IMR-90 (cell line): ENCODE measurements around the gene RBMS3. TPM values are rescaled to one million over a fixed set of nuclear protein-coding genes. Genes with fewer than 3 reads are reported as not detected.

Experiments used
- ATAC-seq: fragments of 200-7000 bp; cut with Tn5 transposase; 2 replicates; pipeline ENCODE4 v1.9.1; 2020; ENCODE audit warnings: low read depth, mild to moderate bottlenecking, moderate library complexity
- BruUV-seq: library from RNA; stranded (reverse); fragments of 400-500 nt; replicated peaks from 2 replicates; lab custom pipeline; 2021; lab: Mats Ljungman, UMichigan
- CTCF ChIA-PET: fragments of 300-600 bp; formaldehyde crosslinking; extraction: SDS; loops from one replicate; lab custom pipeline; 2021; ENCODE audit warnings: antibody characterized with exemption; lab: Yijun Ruan, JAX
- POLR2A ChIA-PET: fragments of 300-600 bp; sonication (Branson Sonifier 250); formaldehyde crosslinking; loops from one replicate; lab custom pipeline; 2022; ENCODE audit warnings: antibody characterized with exemption; ENCODE audit not compliant: unreplicated experiment; lab: Charles Lee
- DNase-seq: peaks from one replicate; pipeline ENCODE4 v3.0.0; 2013
- H2AFZ ChIP-seq: replicated peaks from 2 replicates; pipeline ENCODE3; 2013; ENCODE audit warnings: low read length, mild to moderate bottlenecking; ENCODE audit not compliant: poor library complexity
- H2AK5ac ChIP-seq: 2 replicates; pipeline ENCODE4 v1.6.1; 2013; ENCODE audit warnings: low read depth, low read length, inconsistent platforms
- H2AK9ac ChIP-seq: replicated peaks from 2 replicates; pipeline ENCODE3; 2013; ENCODE audit warnings: mild to moderate bottlenecking, low read depth, low read length, moderate library complexity; ENCODE audit not compliant: poor library complexity
- H2BK120ac ChIP-seq: 2 replicates; pipeline ENCODE4 v1.6.1; 2013; ENCODE audit warnings: low read depth, low read length, inconsistent platforms
- H2BK15ac ChIP-seq: 3 replicates; pipeline ENCODE4 v1.6.1; 2013; ENCODE audit warnings: low read depth, low read length, inconsistent platforms
- H2BK20ac ChIP-seq: 2 replicates; pipeline ENCODE4 v1.6.1; 2013; ENCODE audit warnings: low read depth, mild to moderate bottlenecking, inconsistent platforms, low read length, moderate library complexity
- H2BK5ac ChIP-seq: 2 replicates; pipeline ENCODE4 v1.6.1; 2013; ENCODE audit warnings: mild to moderate bottlenecking, low read depth, low read length, inconsistent platforms; ENCODE audit not compliant: poor library complexity, severe bottlenecking
- H3K14ac ChIP-seq: replicated peaks from 2 replicates; pipeline ENCODE4 v1.6.1; 2013; ENCODE audit warnings: low read depth, low read length, inconsistent platforms
- H3K18ac ChIP-seq: 2 replicates; pipeline ENCODE4 v1.6.1; 2013; ENCODE audit warnings: low read depth, low read length, control low read depth
- H3K23ac ChIP-seq: 2 replicates; pipeline ENCODE4 v1.6.1; 2013; ENCODE audit warnings: low read depth, low read length, inconsistent platforms
- H3K27ac ChIP-seq: 2 replicates; pipeline ENCODE4 v1.5.1; 2013; ENCODE audit warnings: mild to moderate bottlenecking, control low read depth, low read length; ENCODE audit not compliant: insufficient read depth
- H3K27me3 ChIP-seq: 2 replicates; pipeline ENCODE4 v1.6.1; 2013; ENCODE audit warnings: low read length; ENCODE audit not compliant: control insufficient read depth, insufficient read depth
- H3K36me3 ChIP-seq: 2 replicates; pipeline ENCODE4 v1.6.1; 2013; ENCODE audit warnings: low read length, mixed read lengths; ENCODE audit not compliant: control insufficient read depth, insufficient read depth
- H3K4ac ChIP-seq: 2 replicates; pipeline ENCODE4 v1.6.1; 2013; ENCODE audit warnings: low read depth, low read length, inconsistent platforms
- H3K4me1 ChIP-seq: 2 replicates; pipeline ENCODE4 v1.6.1; 2013; ENCODE audit warnings: low read length, mixed read lengths; ENCODE audit not compliant: control insufficient read depth, insufficient read depth
- H3K4me2 ChIP-seq: 2 replicates; pipeline ENCODE4 v1.6.1; 2013; ENCODE audit warnings: low read depth, mild to moderate bottlenecking, control low read depth, low read length, moderate library complexity
- H3K4me3 ChIP-seq: 2 replicates; pipeline ENCODE4 v1.5.1; 2013; ENCODE audit warnings: low read depth, mild to moderate bottlenecking, control low read depth, low read length, moderate library complexity; ENCODE audit not compliant: insufficient read depth
- H3K56ac ChIP-seq: 2 replicates; pipeline ENCODE4 v1.6.1; 2013; ENCODE audit warnings: low read length, inconsistent platforms; ENCODE audit not compliant: insufficient read depth; ENCODE audit errors: extremely low read depth
- H3K79me1 ChIP-seq, 2 experiments: 2 replicates each; pipeline ENCODE4 v1.6.1; 2013; ENCODE audit warnings: low read length in 2 of 2, inconsistent platforms in 1 of 2, low read depth in 1 of 2
- H3K9ac ChIP-seq: 2 replicates; pipeline ENCODE4 v1.6.1; 2013; ENCODE audit warnings: low read depth, low read length, control low read depth
- H3K9me1 ChIP-seq: 2 replicates; pipeline ENCODE4 v1.6.1; 2013; ENCODE audit warnings: low read length, inconsistent platforms; ENCODE audit not compliant: insufficient read depth
- H3K9me3 ChIP-seq: 2 replicates; pipeline ENCODE4 v1.6.1; 2013; ENCODE audit warnings: low read length; ENCODE audit not compliant: control insufficient read depth, insufficient read depth
- H4K20me1 ChIP-seq: 2 replicates; pipeline ENCODE4 v1.6.1; 2013; ENCODE audit warnings: low read length, inconsistent platforms; ENCODE audit not compliant: insufficient read depth
- H4K5ac ChIP-seq: 2 replicates; pipeline ENCODE4 v1.6.1; 2013; ENCODE audit warnings: mild to moderate bottlenecking, low read depth, low read length, control low read depth
- H4K8ac ChIP-seq, 2 experiments: 2 replicates each; pipeline ENCODE4 v1.6.1; 2013; ENCODE audit warnings: low read depth in 2 of 2, low read length in 2 of 2, control low read depth in 1 of 2, inconsistent platforms in 1 of 2
- H4K91ac ChIP-seq: 2 replicates; pipeline ENCODE4 v1.6.1; 2013; ENCODE audit warnings: low read depth, low read length, inconsistent platforms; ENCODE audit not compliant: insufficient read depth
- MAFK ChIP-seq: IDR thresholded peaks from 2 replicates; pipeline ENCODE4 v1.6.1; 2012; ENCODE audit warnings: low read depth, low read length, improper control_type of control experiment
- MAZ ChIP-seq: IDR thresholded peaks from 2 replicates; pipeline ENCODE4 v1.6.1; 2012; ENCODE audit warnings: low read depth, mild to moderate bottlenecking, low read length, improper control_type of control experiment, moderate library complexity, borderline replicate concordance
- POLR2A ChIP-seq: IDR thresholded peaks from 2 replicates; pipeline ENCODE4 v1.6.1; 2012; ENCODE audit warnings: mild to moderate bottlenecking, low read depth, low read length
- RAD21 ChIP-seq: IDR thresholded peaks from 2 replicates; pipeline ENCODE4 v1.6.1; 2012; ENCODE audit warnings: low read length, improper control_type of control experiment
- RCOR1 ChIP-seq: IDR thresholded peaks from 2 replicates; pipeline ENCODE4 v1.6.1; 2012; ENCODE audit warnings: mild to moderate bottlenecking, low read length, improper control_type of control experiment; ENCODE audit not compliant: insufficient replicate concordance
- RFX5 ChIP-seq: IDR thresholded peaks from 2 replicates; pipeline ENCODE4 v1.8.0; 2012; ENCODE audit warnings: low read depth, mild to moderate bottlenecking, low read length, moderate library complexity
- WGBS, 2 experiments: methylation state at CpG; one replicate each; pipeline versions ENCODE4 v1.1.5 to v1.1.7; 2013; ENCODE audit warnings: missing lambda C conversion rate in 2 of 2; ENCODE audit not compliant: insufficient read length in 1 of 2; ENCODE audit errors: extremely low coverage in 2 of 2; 5-methylcytosine and 5-hydroxymethylcytosine counted together
- dilution Hi-C: fragments of 300-500 bp; cut with HindIII; formaldehyde crosslinking; loops from one replicate; pipeline ENCODE4 v1.14.3; 2018; ENCODE audit warnings: low sequenced_read_pairs; ENCODE audit not compliant: unreplicated experiment
- in situ Hi-C: fragments of 300-500 bp; cut with MboI; formaldehyde crosslinking; loops from 3 replicates; pipeline ENCODE4 v1.14.3; 2019; ENCODE audit warnings: low sequenced_read_pairs, inconsistent platforms, mixed read lengths
- intact Hi-C: fragments of 100-400 bp; cut with micrococcal nuclease; formaldehyde crosslinking; loops from 2 replicates; pipeline ENCODE4 v1.10.0; 2022
- polyA plus RNA-seq, 3 experiments: library from polyadenylated mRNA; depleted of rRNA; stranded (reverse); fragments of >200 nt; gene quantifications; 2 replicates each; pipeline ENCODE4 v1.2.3, GENCODE V29; 2012; ENCODE audit warnings: low replicate concordance in 1 of 3
- total RNA-seq: library from RNA; depleted of rRNA; stranded (reverse); fragments of >200 nt; gene quantifications from 2 replicates; pipeline ENCODE4 v1.2.3, GENCODE V29; 2012
- TF ChIP-seq, protein P1 (sequence below): conservative IDR thresholded peaks from 2 replicates; pipeline ENCODE4 v1.5.1; 2012; ENCODE audit warnings: mild to moderate bottlenecking, low read depth, low read length, improper control_type of control experiment

Gene RBMS3
- total and polyA plus RNA-seq, 2 of the 4 experiments (the other 2 are of a cell fraction), result 15.2 to 127 TPM

DNA sequence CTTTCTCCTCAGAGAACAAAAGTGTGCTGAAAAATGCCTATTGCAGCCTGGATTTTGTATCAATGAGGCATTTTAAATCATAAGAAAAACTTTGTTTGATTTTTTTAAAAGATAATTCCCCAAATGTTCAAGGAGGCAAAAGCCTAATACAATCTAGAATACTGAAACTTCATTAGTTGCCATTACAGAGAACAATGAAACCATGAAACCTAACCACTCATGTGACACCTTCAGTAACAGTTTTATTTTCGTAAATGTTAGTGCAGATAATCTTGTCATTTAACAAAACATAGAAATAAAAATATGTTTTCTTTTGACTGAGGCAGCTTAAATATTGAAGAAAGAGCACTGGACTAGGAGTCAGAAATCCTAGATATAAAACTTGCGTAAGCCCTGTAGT lies 655.9 kb downstream of the RBMS3 start:
- Histone ChIP-seq H3K4ac (no peak overlapping the region), H3K27ac (no peak overlapping the region), H2BK120ac (no peak overlapping the region), H4K91ac (no peak overlapping the region), H4K20me1 (no peaks in the 10 kb centered on the region), H2BK15ac (no peak overlapping the region), H4K8ac (no peak overlapping the region; a peak in 1 of 4 replicates), H4K5ac (no peak overlapping the region), H2BK5ac (no peak overlapping the region), H3K9me3 (no peaks in the 10 kb centered on the region), H3K4me1 (peaks cover 3% of the 10 kb centered on the region; the same call in 1 of the 2 replicates), H3K9ac (no peak overlapping the region), H3K27me3 (no peaks in the 10 kb centered on the region), H3K9me1 (peaks cover 4% of the 10 kb centered on the region), H3K4me3 (no peak overlapping the region), H2AK5ac (no peak overlapping the region), H2AFZ (no peak overlapping the region), H3K14ac (no peak overlapping the region), H3K79me1 (no peaks in the 10 kb centered on the region), H3K23ac (no peak overlapping the region), H2BK20ac (no peak overlapping the region), H3K36me3 (peaks cover 1% of the 10 kb centered on the region; the same call in 1 of the 2 replicates), H3K4me2 (no peak overlapping the region), H3K18ac (no peak overlapping the region), H3K56ac (no peak overlapping the region), H2AK9ac (no peak overlapping the region)
- intact Hi-C loops, result no loop called here
- in situ Hi-C loops, result no loop called here
- no peak for ATAC-seq
- CTCF ChIA-PET, result no interaction called here
- DNase-seq, result no peak
- WGBS, 2 experiments, result no CpG with 5 or more reads among the region's 2 CpGs
- POLR2A ChIA-PET, result no interaction called here
- no peak for TF ChIP-seq RAD21
- TF ChIP-seq RCOR1, result no peak
- TF ChIP-seq, protein P1, sequence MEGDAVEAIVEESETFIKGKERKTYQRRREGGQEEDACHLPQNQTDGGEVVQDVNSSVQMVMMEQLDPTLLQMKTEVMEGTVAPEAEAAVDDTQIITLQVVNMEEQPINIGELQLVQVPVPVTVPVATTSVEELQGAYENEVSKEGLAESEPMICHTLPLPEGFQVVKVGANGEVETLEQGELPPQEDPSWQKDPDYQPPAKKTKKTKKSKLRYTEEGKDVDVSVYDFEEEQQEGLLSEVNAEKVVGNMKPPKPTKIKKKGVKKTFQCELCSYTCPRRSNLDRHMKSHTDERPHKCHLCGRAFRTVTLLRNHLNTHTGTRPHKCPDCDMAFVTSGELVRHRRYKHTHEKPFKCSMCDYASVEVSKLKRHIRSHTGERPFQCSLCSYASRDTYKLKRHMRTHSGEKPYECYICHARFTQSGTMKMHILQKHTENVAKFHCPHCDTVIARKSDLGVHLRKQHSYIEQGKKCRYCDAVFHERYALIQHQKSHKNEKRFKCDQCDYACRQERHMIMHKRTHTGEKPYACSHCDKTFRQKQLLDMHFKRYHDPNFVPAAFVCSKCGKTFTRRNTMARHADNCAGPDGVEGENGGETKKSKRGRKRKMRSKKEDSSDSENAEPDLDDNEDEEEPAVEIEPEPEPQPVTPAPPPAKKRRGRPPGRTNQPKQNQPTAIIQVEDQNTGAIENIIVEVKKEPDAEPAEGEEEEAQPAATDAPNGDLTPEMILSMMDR, result no peak
- no peak for TF ChIP-seq MAZ
- TF ChIP-seq MAFK, result no peak
- TF ChIP-seq RFX5, result no peak
- TF ChIP-seq POLR2A, result no peak
- BruUV-seq, result no TSS peak
- dilution Hi-C loops, result no loop called here
